Activated CD8-positive, alpha-beta memory T cell treated with anti-CD3 and anti-CD28 coated beads for 24 hours (primary cell): Measurements from ENCODE around the gene NBPF20.
"Not testable (repeated sequence)": the region's sequence is repeated elsewhere in the genome, so short reads cannot be mapped to it uniquely, and the experiment has no call there.

Experiments
- DNase-seq: peaks from one replicate; pipeline ENCODE4 v3.0.0-alpha.2; 2020

Gene NBPF20

GRCh38 chr1:145425436-145426029, at the start of gene NBPF20:
Gene NBPF20 (minus strand): TSS chr1:145425603. CDS start chr1:145405272, 20,331 bp downstream.
- DNase-seq: peak; percentile 91

- not testable (repeated sequence) for DNase-seq
Observed at GRCh38 chr1:145474837-145475368, 49.5 kb upstream of the NBPF20 start.

- not testable (repeated sequence) for DNase-seq
Observed at GRCh38 chr1:145472731-145473130, 47.3 kb upstream of the NBPF20 start.

- not testable (repeated sequence) for DNase-seq
Observed at GRCh38 chr1:145471365-145471764, 46.0 kb upstream of the NBPF20 start.

GRCh38 chr1:145465405-145466144, 40.2 kb upstream of the NBPF20 start:
- DNase-seq: peak; percentile 86

- not testable (repeated sequence) for DNase-seq
Observed at GRCh38 chr1:145464708-145465336, 39.4 kb upstream of the NBPF20 start.

GRCh38 chr1:145464017-145464416, 38.6 kb upstream of the NBPF20 start:
- DNase-seq: not testable (repeated sequence)

GRCh38 chr1:145460684-145461083, 35.3 kb upstream of the NBPF20 start:
- DNase-seq: not testable (repeated sequence)

GRCh38 chr1:145460048-145460447, 34.6 kb upstream of the NBPF20 start:
- DNase-seq: not testable (repeated sequence)

GRCh38 chr1:145459591-145459990, 34.2 kb upstream of the NBPF20 start:
- DNase-seq: not testable (repeated sequence)

GRCh38 chr1:145459063-145459462, 33.7 kb upstream of the NBPF20 start:
- DNase-seq: not testable (repeated sequence)

GRCh38 chr1:145454824-145455177, 29.4 kb upstream of the NBPF20 start:
- not testable (repeated sequence) for DNase-seq

- not testable (repeated sequence) for DNase-seq
Observed at GRCh38 chr1:145453873-145454823, 28.7 kb upstream of the NBPF20 start.

- not testable (repeated sequence) for DNase-seq
Observed at GRCh38 chr1:145452506-145452905, 27.1 kb upstream of the NBPF20 start.

GRCh38 chr1:145451914-145452313, 26.5 kb upstream of the NBPF20 start:
- not testable (repeated sequence) for DNase-seq

GRCh38 chr1:145445219-145445618, 19.8 kb upstream of the NBPF20 start:
- DNase-seq: not testable (repeated sequence)

GRCh38 chr1:145442340-145442739, 16.9 kb upstream of the NBPF20 start:
- not testable (repeated sequence) for DNase-seq

GRCh38 chr1:145431363-145432256, 6.2 kb upstream of the NBPF20 start:
- DNase-seq: peak; percentile 63

GRCh38 chr1:145430830-145431229, 5.4 kb upstream of the NBPF20 start:
- DNase-seq: not testable (repeated sequence)

GRCh38 chr1:145429329-145429728, 3.9 kb upstream of the NBPF20 start:
- not testable (repeated sequence) for DNase-seq
